DND-41 (cell line): ENCODE results near the gene SYNDIG1L.

Source experiments
- EZH2 ChIP-seq: IDR thresholded peaks from 3 replicates; pipeline ENCODE4 v1.6.1; 2012; ENCODE audit warnings: borderline replicate concordance, low read depth, mild to moderate bottlenecking, moderate library complexity, low read length, inconsistent platforms; ENCODE audit not compliant: severe bottlenecking
- TF ChIP-seq, protein P1 (sequence below): IDR thresholded peaks from 2 replicates; pipeline ENCODE4 v1.5.1; 2012; ENCODE audit warnings: borderline replicate concordance, low read length, moderate library complexity, mild to moderate bottlenecking; ENCODE audit not compliant: poor library complexity, severe bottlenecking; ENCODE audit errors: extremely low read depth

DNA sequence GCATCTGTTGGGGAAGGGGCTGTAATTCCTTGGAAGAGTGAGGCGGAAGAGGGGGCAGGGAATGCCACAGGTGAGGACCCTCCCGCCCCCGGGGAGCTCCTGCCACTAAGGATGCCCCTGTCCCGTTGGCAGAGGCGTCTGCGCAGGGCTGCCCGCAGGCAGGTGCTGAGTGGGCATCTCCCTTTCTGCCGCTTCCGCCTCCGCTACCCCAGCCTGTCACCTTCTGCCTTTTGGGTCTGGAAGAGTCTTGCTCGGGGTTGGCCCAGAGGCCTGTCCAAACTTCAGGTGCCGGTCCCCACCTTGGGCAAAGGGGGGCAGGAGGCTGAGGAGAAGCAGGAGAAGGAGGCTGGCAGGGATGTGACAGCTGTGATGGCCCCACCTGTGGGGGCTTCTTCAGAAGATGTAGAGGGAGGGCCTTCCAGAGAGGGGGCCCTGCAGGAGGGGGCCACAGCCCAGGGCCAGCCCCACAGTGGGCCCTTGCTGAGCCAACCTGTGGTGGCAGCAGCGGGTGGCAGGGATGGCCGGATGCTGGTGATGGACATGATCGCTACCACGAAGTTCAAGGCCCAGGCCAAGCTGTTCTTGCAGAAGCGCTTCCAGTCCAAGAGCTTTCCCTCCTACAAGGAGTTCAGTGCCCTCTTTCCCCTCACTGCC is 67.7 kb downstream of the SYNDIG1L start:
- TF ChIP-seq, protein P1, sequence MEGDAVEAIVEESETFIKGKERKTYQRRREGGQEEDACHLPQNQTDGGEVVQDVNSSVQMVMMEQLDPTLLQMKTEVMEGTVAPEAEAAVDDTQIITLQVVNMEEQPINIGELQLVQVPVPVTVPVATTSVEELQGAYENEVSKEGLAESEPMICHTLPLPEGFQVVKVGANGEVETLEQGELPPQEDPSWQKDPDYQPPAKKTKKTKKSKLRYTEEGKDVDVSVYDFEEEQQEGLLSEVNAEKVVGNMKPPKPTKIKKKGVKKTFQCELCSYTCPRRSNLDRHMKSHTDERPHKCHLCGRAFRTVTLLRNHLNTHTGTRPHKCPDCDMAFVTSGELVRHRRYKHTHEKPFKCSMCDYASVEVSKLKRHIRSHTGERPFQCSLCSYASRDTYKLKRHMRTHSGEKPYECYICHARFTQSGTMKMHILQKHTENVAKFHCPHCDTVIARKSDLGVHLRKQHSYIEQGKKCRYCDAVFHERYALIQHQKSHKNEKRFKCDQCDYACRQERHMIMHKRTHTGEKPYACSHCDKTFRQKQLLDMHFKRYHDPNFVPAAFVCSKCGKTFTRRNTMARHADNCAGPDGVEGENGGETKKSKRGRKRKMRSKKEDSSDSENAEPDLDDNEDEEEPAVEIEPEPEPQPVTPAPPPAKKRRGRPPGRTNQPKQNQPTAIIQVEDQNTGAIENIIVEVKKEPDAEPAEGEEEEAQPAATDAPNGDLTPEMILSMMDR: no peak
- TF ChIP-seq EZH2: no peak
